ENCODE results near the gene POU2AF2. TPM values are rescaled to one million over a fixed set of nuclear protein-coding genes. Genes with fewer than 3 reads are reported as not detected.

Gene POU2AF2
- total RNA-seq, 2 donors from 2014 or later, result not detected

- ATAC-seq, result no peak
- Mint-ChIP-seq H3K9me3 (peaks cover 5 to 6% of the 10 kb centered on the region in 2 donors), H3K36me3 (peaks cover 5 to 6% of the 10 kb centered on the region in 2 donors), H3K27ac (peak overlapping the region in 1 of 2 donors; percentile 19)
- no peak for DNase-seq (ENCODE audit: low spot score in 2 of 2)
Observed at GRCh38 chr11:111334532-111335502, 89.3 kb downstream of the POU2AF2 start.

- H3K27ac Mint-ChIP-seq, result no peak overlapping the region
- peaks cover 7 to 11% of the 10 kb centered on the region in 2 donors for H3K36me3 Mint-ChIP-seq
Observed at GRCh38 chr11:111335549-111335948, 90.0 kb downstream of the POU2AF2 start.

More at GRCh38 chr11:111335549-111335948, 90.0 kb downstream of the POU2AF2 start:
- DNase-seq (ENCODE audit: low spot score in 2 of 2) (no peak), ATAC-seq (no peak)
- peaks cover 5 to 9% of the 10 kb centered on the region in 2 donors for H3K9me3 Mint-ChIP-seq

Other genes starting within 250 kb of the POU2AF2 start
- not detected for gene POU2AF3, start 52.8 kb downstream of the POU2AF2 start, total RNA-seq
- gene POU2AF1, start 133.6 kb downstream of the POU2AF2 start, total RNA-seq, result 10 to 100 TPM in 1 of 2 donors, 1 to 10 TPM in 1; 3.2 to 11.0 TPM